ENCODE data around the gene YTHDF1.

DNA sequence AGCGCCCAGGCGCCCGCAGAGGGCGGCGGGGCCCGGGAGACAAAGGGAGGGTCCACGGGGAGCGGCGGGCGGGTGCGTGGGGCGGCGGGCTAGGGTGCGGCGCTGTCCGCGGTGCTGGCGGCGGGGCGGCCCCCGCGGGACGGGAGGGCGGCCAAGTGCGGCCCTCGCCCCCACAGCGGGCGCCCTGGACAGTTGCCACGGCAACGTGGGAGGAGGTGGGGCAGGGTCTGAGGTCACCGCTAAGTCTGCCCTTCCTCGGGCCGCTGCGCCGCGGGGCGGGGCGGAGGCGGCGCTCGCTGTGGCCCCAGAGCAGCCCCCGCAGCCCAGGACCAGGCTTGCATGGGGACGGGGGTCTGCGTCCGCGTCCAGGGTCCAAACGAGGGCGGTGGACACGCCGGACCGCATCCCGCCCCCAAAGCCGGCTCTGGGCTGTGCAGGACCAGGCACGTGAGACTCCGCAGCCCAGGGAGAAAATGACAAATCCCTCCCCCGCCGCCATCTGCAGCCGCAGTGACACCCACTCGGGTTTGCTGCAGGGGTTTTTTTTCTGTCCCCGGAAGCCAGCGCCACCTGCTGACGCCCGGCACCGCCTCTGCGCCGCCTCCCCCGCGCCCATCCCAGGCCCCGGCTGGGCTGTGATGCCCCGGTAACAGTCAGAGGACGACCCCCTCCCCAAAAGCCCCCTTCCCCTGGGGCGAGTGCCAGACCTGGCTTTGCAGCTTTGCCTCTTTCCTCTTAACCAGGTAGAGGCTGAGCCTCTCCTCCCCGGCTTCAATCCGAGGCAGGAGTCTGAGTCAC is 36.8 kb downstream of the YTHDF1 start:
- no peak for TF ChIP-seq GATA2 (IDR thresholded peaks at IDR 0.05; ENCODE audit: low read depth, low read length)
- TF ChIP-seq GATA3 (IDR thresholded peaks at IDR 0.05; ENCODE audit: low read depth, low read length): no peak
